ENCODE measurements around the gene CELF4. TPM values are rescaled to one million over a fixed set of nuclear protein-coding genes. Genes with fewer than 3 reads are reported as not detected.

The CELF4 gene
- total RNA-seq, 2 donors from 2014 or later, result 0.22 to 3.9 TPM

GRCh38 chr18:37521510-37522465 lies 43.8 kb downstream of the CELF4 start:
- Histone ChIP-seq H3K4me3 (no peak overlapping the region), H3K4me1 (no peaks in the 10 kb centered on the region), H3K36me3 (no peaks in the 10 kb centered on the region), H3K9me3 (no peaks in the 10 kb centered on the region), H3K27me3 (peaks cover 0 to 5% of the 10 kb centered on the region in 2 donors), H3K27ac (no peak overlapping the region)
- no peak for DNase-seq (ENCODE audit: low spot score)
- TF ChIP-seq CTCF (IDR thresholded peaks at IDR 0.05), result no peak

GRCh38 chr18:37520508-37520907 lies 45.1 kb downstream of the CELF4 start:
- Histone ChIP-seq H3K27me3 (peaks cover 0 to 5% of the 10 kb centered on the region in 2 donors), H3K27ac (no peak overlapping the region), H3K4me1 (no peaks in the 10 kb centered on the region), H3K4me3 (no peak overlapping the region), H3K9me3 (no peaks in the 10 kb centered on the region), H3K36me3 (no peaks in the 10 kb centered on the region)
- no peak for TF ChIP-seq CTCF (IDR thresholded peaks at IDR 0.05)
- no peak for DNase-seq (ENCODE audit: low spot score)

- H3K27me3 ChIP-seq, result no peaks in the 10 kb centered on the region
- no peak overlapping the region for H3K27ac ChIP-seq
- TF ChIP-seq CTCF (IDR thresholded peaks at IDR 0.05), result no peak
These were observed 46.0 kb downstream of the CELF4 start for GRCh38 chr18:37519510-37520135.

GRCh38 chr18:37516361-37516853 lies 49.2 kb downstream of the CELF4 start:
- Histone ChIP-seq H3K4me1 (no peaks in the 10 kb centered on the region), H3K36me3 (no peaks in the 10 kb centered on the region), H3K27me3 (no peaks in the 10 kb centered on the region), H3K27ac (no peak overlapping the region), H3K9me3 (no peaks in the 10 kb centered on the region), H3K4me3 (no peak overlapping the region)
- TF ChIP-seq CTCF (IDR thresholded peaks at IDR 0.05), result no peak
- no peak for DNase-seq (ENCODE audit: low spot score)

More at GRCh38 chr18:37519510-37520135, 46.0 kb downstream of the CELF4 start:
- H3K36me3 ChIP-seq, result no peaks in the 10 kb centered on the region
- DNase-seq (ENCODE audit: low spot score), result no peak
- H3K4me3 ChIP-seq, result no peak overlapping the region
- no peaks in the 10 kb centered on the region for H3K9me3 ChIP-seq
- no peaks in the 10 kb centered on the region for H3K4me1 ChIP-seq

GRCh38 chr18:37514953-37515352 lies 50.6 kb downstream of the CELF4 start:
- no peaks in the 10 kb centered on the region for H3K36me3 ChIP-seq
- H3K27me3 ChIP-seq, result no peaks in the 10 kb centered on the region
- no peak for TF ChIP-seq CTCF (IDR thresholded peaks at IDR 0.05)
- no peak overlapping the region for H3K4me3 ChIP-seq
- H3K4me1 ChIP-seq, result no peaks in the 10 kb centered on the region
- H3K27ac ChIP-seq, result no peak overlapping the region
- DNase-seq (ENCODE audit: low spot score), result no peak
- H3K9me3 ChIP-seq, result no peaks in the 10 kb centered on the region

Data from right atrium auricular region (tissue), 2 donors.